ENCODE measurements around the gene SECISBP2.

SECISBP2 gene

DNA sequence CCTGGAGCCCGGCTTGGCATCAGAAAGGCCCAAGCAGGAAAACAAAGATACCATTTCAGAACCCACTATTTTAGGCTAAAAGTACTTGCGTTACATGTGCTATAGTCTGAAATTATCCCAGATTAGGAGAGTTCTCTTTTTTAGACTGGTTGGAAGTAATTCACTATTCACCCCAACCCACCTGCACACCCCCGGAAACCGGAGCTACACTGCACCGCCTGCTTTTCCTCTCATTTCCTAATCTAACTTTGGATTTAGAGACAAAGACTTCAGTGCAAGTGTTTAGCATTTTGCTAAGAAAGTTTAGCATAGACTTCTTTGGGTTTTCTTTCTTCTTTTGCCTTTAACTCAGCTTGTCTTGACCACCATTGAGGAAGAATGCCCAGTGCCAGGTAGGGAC, 79.2 kb downstream of the SECISBP2 start:
- TF ChIP-seq CTCF (IDR thresholded peaks at IDR 0.05; ENCODE audit: control insufficient read depth, insufficient read depth, low read depth, low read length, missing control alignments): no peak
- DNase-seq (ENCODE audit: low read depth): no peak
- H3K4me3 ChIP-seq (ENCODE audit: control insufficient read depth, low read depth, low read length): no peak overlapping the region

DNA sequence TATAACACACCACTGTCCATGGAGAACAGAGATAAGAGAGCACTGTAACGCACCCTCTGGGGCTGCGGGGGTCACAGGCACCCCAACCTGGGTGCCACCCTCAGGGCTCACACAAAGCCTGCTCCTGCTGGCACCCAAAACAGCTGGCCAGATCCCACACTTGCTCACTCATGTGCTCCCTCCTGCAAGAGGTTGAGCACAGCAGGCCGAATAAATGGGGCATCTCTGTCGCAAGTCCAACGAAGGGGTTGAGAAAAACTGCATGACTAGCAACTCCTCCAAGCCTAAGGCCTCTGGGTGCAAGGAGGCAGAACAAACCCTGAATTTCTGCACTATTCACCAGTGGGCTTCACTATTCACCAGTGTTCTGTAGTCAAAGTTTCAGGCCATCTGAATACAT, 80.3 kb downstream of the SECISBP2 start:
- DNase-seq (ENCODE audit: low read depth): no peak
- H3K4me3 ChIP-seq (ENCODE audit: control insufficient read depth, low read depth, low read length): no peak overlapping the region
- no peak for TF ChIP-seq CTCF (IDR thresholded peaks at IDR 0.05; ENCODE audit: control insufficient read depth, insufficient read depth, low read depth, low read length, missing control alignments)

- no peak for TF ChIP-seq CTCF (IDR thresholded peaks at IDR 0.05; ENCODE audit: control insufficient read depth, insufficient read depth, low read depth, low read length, missing control alignments)
- no peak overlapping the region for H3K4me3 ChIP-seq (ENCODE audit: control insufficient read depth, low read depth, low read length)
- DNase-seq (ENCODE audit: low read depth): no peak
Measured at GRCh38 chr9:89400403-89401116, 82.3 kb downstream of the SECISBP2 start.

- no peak for TF ChIP-seq CTCF (IDR thresholded peaks at IDR 0.05; ENCODE audit: control insufficient read depth, insufficient read depth, low read depth, low read length, missing control alignments)
- DNase-seq (ENCODE audit: low read depth): no peak
- no peak overlapping the region for H3K4me3 ChIP-seq (ENCODE audit: control insufficient read depth, low read depth, low read length)
Measured at GRCh38 chr9:89402695-89403427, 84.6 kb downstream of the SECISBP2 start.

DNA sequence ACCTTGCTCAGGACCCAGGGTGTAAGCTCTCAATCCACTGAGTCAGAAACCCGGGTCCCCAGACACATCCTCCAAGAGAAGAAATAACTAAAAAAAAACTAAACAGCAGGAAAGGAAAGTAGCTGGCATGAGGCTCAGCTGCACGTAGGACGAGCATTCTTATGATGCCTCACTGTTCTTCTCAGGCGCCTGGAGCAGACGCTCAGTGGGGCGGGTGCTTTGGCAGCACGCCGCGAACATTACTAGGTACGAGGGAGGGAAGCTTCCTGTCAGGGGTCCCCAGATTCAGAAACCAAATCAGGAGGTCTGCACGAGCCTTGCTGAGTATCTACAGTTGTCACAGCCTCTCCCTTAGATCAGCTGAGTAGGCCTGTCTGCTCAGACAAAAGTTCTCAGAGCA, 85.8 kb downstream of the SECISBP2 start:
- no peak overlapping the region for H3K4me3 ChIP-seq (ENCODE audit: control insufficient read depth, low read depth, low read length)
- TF ChIP-seq CTCF (IDR thresholded peaks at IDR 0.05; ENCODE audit: control insufficient read depth, insufficient read depth, low read depth, low read length, missing control alignments): no peak
- no peak for DNase-seq (ENCODE audit: low read depth)

DNA sequence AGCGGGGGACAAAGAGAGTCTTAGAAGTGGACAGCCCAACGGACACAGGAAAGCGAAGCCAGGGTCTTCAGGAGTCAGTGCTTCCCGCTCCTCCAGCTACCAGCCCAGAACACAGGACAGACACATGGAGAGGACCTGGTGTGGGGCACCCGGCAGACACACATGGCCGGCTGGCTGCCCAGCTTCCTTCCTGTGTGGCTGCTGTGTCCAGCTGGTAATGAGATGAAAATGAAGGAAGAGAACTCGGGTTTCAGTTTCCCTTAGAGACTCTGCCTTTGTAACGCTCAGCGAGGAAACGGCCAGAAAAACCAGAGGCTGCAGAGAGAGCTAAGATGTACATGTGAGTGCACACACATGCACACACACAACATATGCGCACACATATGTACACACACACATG, 87.5 kb downstream of the SECISBP2 start:
- H3K4me3 ChIP-seq (ENCODE audit: control insufficient read depth, low read depth, low read length): no peak overlapping the region
- no peak for DNase-seq (ENCODE audit: low read depth)
- TF ChIP-seq CTCF (IDR thresholded peaks at IDR 0.05; ENCODE audit: control insufficient read depth, insufficient read depth, low read depth, low read length, missing control alignments): no peak

Data from AG09309 (cell line).